A172 (cell line): ENCODE measurements around the gene TXNRD1. TPM values are rescaled to one million over a fixed set of nuclear protein-coding genes. Genes with fewer than 3 reads are reported as not detected.

Experiments
- DNase-seq: peaks from one replicate; pipeline ENCODE4 v3.0.0-alpha.2; 2015; ENCODE audit warnings: low spot score
- total RNA-seq: library from RNA; depleted of rRNA; stranded (reverse); fragments of >200 nt; shearing (Covaris generic); gene quantifications from 2 replicates; pipeline ENCODE4 v1.2.3, GENCODE V29; 2014

TXNRD1 gene
- total RNA-seq, 1 experiment from 2014 or later, result 939 TPM

DNA sequence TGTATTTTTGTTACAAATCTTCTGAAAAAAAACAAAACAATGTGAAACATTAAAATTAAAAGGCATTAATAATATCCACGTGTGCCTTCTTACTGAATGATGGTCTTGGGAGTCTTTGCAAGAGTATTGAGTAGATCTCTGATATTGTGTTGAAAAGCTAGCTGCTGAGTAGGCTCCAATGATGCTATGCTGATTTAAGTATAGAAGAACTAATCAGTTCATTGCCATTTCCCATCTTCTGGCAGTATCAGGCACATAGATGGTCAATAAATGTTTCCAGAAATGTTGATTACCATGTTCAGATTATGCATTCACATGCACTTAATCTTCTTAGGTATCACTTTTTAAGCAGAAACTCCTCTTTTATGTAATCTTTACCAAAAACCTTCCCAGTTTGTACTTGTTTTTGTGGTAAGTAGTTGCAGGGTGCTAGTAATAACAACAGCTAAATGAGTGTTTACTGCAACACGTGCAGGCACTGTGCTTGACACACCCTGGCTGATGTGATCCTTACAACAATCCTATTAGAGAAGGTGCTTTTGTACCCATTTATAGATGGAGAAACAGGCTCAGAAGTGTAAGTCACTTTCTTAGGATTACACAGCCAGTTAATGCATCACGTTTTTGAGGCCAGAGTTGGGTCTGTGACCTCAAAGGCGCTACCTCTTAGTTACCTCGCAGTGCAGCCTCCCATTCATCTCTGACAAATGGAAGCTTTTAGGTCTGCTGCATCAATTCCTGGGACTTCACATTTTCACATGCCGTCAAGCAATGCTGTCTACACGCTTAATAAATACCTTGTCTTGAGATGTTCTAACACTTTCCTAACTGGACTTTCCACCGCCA, 134.9 kb downstream of the TXNRD1 start:
- no peak for DNase-seq

DNA sequence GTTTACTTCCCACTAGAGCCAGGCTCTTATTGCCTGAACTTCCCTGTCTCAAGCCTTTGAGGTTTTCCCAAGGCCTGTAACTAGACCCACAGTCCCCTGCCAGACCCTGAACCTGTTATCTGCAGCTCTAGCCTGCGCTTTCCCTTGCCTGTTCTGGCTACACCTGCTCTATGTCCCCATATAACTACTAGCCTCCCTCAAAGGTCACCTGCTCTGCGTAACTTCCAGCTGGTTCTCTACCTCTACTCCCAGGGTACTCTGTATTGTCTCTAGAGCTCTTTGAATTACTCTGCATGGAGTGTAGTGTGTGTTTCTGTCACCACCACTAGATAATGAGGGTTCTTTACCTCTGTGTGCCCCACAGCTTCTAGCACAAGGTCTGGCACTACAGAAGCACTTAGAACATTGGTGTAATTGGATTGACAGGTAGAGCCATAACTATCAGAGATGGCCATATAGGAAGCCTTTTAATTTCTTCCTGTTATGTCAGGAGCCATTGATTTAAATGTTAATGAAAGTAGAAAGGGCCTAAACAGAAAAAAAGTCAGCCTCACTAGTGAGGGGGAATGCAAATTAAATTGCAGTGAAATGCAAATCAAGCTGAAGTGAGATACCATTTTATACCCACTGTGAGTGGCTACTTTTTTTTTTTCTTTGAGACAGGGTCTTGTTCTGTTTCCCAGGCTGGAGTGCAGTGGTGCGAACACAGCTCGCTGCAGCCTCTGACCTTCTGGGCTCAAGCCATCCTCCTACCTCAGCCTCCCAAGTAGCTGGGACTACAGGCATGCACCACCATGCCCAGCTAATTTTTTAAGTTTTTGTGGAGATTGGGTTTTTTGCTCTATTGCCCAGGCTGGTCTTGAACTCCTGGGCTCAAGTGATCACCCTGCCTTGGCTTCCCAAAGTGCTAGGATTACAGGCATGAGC, 135.7 kb downstream of the TXNRD1 start:
- DNase-seq, result no peak

DNA sequence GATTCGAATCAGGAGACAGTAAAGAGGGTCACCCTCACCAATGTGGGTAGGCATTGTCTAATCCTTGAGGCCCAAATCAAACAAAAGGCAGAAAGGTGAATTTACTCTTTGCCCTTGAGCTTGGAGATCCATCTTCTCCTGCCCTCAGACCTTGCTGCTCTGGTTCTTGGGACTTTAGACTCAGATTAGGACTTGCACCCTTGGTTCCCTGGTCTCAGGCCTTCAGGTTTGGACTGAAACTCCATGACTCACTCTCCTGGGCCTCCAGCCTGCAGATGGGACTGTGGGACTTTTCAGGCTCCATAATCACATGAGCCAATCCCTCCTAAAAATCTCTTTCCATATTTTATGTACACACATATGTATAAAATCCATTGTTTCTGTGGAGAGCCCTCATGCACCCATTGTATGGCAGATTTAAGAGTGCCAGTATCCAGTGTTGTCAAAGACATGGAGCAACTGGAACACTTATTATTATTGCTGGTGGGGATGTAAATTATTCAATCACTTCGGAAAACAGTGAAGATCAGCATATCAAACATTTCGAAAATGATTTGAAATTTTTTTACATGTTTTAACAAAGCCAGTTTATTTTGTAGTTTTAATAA, 136.6 kb downstream of the TXNRD1 start:
- no peak for DNase-seq

GRCh38 chr12:104353012-104353981, 137.7 kb downstream of the TXNRD1 start:
- DNase-seq, result no peak

GRCh38 chr12:104354167-104354867, 138.7 kb downstream of the TXNRD1 start:
- no peak for DNase-seq

DNA sequence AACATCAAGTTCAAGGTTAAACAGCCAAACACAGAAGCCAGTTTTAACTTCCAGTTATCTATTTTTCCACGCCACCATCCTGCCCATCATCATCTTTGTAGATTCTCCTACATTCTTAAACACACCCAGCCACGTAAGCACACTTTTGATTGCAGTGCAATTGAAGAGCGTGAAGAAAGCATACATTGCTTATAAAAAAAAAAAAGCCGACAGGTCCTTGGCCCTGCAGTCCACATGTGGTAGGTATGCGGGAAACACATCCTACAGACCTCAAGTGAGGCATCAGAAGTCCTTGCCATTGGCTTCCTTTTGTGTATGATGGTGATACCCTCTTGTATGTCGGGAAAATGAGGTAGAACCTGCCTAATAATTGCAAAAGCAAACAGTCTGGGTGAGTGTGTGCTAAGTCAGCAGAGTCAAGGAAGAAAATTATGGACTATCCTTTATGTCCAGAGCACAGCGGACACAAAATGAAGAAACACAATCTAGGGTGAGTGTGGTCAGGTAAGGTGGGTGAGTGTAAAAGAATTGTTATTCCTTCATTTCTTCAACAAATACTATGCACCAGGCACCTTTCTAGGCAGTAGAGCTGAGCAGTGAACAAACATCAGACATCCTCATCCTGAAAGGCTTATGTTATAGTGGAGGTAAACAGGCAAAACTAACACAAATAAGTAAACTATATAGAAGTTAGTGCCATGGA, 139.4 kb downstream of the TXNRD1 start:
- DNase-seq, result no peak

- DNase-seq, result no peak
Observed at GRCh38 chr12:104355630-104356029, 140.1 kb downstream of the TXNRD1 start.

DNA sequence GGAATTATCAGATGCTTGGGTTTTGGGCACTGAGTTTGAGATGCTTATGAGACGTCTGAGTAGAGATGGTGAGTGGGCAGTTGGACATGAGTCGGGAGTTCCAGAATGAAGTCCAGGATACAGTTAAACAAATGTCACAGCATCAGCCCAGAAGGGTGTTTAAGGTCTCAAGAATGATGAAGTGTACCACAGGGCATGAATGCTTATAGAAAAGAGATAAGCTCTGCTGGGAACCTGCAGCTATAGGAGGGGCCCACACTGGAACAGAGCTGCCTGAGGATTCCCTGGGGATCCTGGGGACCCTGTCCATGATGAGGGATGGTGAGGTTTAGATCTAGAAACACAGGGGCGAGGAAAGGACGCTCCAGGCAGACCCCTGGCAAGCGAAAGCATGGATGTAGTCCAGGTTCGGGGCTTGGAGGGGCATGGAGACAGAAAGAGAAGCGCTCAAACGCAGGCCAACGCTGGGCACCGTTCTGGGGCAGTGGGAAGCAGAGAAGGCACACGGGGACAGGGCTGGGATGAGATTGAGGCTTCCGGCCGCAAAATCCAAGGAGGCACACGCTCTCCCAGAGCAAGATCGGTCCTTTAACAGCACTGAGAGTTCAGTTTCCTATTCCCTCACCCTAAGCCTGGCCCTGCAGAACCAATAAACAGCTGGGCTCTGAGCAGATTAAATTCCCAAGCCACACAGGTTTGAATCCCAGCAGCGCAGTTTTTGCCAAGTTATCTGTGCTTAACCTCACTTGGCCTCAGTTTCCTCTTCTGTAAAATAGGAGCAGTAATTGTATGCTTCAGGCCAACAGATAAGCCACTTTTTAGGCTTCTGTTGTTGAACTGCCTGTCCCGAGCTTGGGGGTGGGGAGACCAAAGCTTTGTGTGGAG, 140.9 kb downstream of the TXNRD1 start:
- no peak for DNase-seq

DNA sequence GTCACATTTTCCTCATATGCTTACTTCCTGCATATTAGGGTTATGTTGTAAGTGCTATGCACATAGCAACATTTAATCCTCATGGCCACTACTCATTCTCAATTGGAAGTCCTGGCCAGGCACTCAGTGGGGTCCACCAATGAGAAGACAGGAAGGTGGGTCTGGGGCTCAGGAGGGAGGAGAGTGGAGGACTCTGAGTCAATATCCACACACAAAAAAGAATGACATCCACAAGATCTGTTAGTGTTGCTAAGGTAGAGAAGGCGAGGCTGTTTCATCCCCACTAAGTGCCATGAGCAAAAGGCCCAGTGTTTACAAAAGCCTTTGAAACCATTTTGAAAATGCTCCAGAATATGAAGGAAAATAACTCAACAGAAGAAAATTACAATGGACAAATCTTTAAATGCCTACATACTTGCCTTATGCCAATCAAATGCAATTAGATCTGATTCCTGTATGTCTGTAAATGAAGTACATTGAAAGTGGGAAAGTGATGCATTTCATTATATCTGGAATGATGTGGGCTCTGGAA, 141.9 kb downstream of the TXNRD1 start:
- DNase-seq, result peak; percentile 46

- peak; percentile 41 for DNase-seq
Observed at GRCh38 chr12:104358353-104359003, 142.9 kb downstream of the TXNRD1 start.

- no peak for DNase-seq
Observed at GRCh38 chr12:104359216-104359615, 143.6 kb downstream of the TXNRD1 start.

DNA sequence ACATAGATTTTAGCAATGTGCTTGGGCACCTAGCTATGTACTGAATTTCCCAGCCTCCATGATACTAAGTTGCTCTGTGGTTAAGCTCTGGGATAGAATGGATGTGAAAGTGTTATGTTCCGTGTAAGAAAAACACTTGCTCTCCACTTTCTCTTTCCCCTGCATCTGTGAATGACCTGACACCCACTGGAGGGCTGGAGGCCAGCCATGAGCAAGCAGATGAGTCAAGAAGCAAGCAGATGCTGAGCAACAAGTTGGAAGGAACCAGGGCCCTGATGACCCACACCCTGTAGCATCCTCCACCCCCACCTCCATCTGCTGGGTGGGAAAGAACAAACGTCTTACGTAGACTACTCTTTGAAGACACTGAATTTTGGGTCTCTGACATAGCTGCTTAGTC, 144.6 kb downstream of the TXNRD1 start:
- DNase-seq, result no peak

DNA sequence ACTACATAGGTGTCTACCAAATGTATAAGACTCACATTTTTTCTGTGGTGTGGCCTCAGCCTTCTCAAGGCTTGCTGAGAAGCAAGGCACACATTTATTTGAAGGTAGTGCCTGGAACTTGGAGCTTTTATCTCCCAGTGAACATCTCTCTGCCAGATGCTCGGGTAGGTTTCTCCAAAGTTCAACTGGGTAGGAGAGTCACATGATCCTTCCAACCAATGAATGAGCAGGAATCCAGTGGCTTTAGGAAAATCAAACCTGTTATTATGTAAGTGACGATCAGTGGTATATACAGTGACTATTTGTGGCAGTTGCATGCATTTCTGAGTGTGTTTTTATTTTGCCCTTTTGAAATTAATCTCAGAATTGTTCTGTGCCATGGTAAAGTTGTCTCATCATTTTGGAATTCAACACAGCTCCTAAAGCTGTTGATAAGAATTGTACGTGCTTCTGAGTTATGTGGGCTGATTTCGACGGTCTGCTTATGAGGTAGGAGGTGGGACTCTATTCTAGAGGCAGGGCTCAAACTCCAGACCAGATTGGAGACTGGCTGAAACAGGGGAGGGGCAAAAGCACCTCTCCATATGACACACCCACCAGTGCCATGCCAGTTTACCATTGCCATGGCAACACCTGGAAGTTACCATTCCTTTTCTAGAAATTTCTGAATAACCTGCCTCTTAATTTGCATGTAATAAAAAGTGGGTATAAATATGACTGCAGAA, 145.6 kb downstream of the TXNRD1 start:
- peak; percentile 81 for DNase-seq

GRCh38 chr12:104365921-104366410, 150.4 kb downstream of the TXNRD1 start:
- no peak for DNase-seq

DNA sequence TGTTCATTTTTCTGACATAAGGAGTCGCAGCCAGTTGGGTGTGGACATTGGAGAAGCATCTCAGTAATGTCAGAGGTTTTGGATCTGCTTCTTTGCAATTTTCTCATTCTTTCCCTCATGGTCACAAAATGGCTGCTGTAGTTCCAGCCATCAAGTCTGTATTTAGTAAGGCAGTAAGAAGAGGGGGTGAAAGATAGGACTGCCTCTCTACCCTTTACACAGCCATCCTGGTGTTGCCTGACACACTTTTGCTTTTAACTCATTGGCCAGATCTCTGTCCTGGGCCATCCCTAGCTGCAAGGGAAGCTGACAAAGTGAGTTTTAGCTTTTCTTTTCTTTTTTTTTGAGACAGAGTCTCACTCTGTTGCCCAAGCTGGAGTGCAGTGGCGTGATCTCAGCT, 154.1 kb downstream of the TXNRD1 start:
- DNase-seq, result no peak

- peak; percentile 92 for DNase-seq
Observed at GRCh38 chr12:104371043-104371870, 155.7 kb downstream of the TXNRD1 start.
